CD14-positive monocyte (primary cell): ENCODE results near the gene FXYD2. TPM values are rescaled to one million over a fixed set of nuclear protein-coding genes. Genes with fewer than 3 reads are reported as not detected.

Experiments used
- DNase-seq, 3 donors: peaks; one replicate each; pipeline ENCODE4 v3.0.0-alpha.2; 2011 to 2022
- H2AFZ ChIP-seq: 2 replicates; pipeline ENCODE4 v1.6.0; 2012; ENCODE audit warnings: mild to moderate bottlenecking, low read depth, low read length, inconsistent platforms; ENCODE audit not compliant: insufficient read depth, poor library complexity, severe bottlenecking
- H3K27ac ChIP-seq, 2 donors: 1 replicate in 1 of 2; 2 replicates in 1 of 2; pipeline ENCODE4 v1.5.1; 2012 to 2013; ENCODE audit warnings: low read length in 2 of 2, control low read depth in 1 of 2, inconsistent platforms in 1 of 2, low read depth in 1 of 2, mild to moderate bottlenecking in 1 of 2
- H3K27me3 ChIP-seq, 2 donors: one replicate each; pipeline versions ENCODE4 v1.6.0 to v1.6.1; 2011 to 2013; ENCODE audit warnings: low read length in 2 of 2; ENCODE audit not compliant: control insufficient read depth in 2 of 2, insufficient read depth in 2 of 2
- H3K36me3 ChIP-seq, 2 donors: replicated peaks in 1 of 2; 1 replicate in 1 of 2; 2 replicates in 1 of 2; pipeline versions ENCODE4 v1.5.1 to v1.6.1; 2012 to 2013; ENCODE audit warnings: low read length in 2 of 2, control low read depth in 1 of 2, inconsistent platforms in 1 of 2, mild to moderate bottlenecking in 1 of 2; ENCODE audit not compliant: insufficient read depth in 2 of 2, control insufficient read depth in 1 of 2
- H3K4me1 ChIP-seq, 2 donors: 1 replicate in 1 of 2; 2 replicates in 1 of 2; pipeline versions ENCODE4 v1.5.1 to v1.6.1; 2012 to 2013; ENCODE audit warnings: low read length in 2 of 2, control low read depth in 1 of 2, inconsistent platforms in 1 of 2, mild to moderate bottlenecking in 1 of 2, moderate library complexity in 1 of 2; ENCODE audit not compliant: insufficient read depth in 2 of 2, control insufficient read depth in 1 of 2
- H3K4me2 ChIP-seq: replicated peaks from 2 replicates; pipeline ENCODE3; 2012; ENCODE audit warnings: low read length, moderate library complexity, mild to moderate bottlenecking; ENCODE audit not compliant: poor library complexity, severe bottlenecking; ENCODE audit errors: extremely low read depth
- H3K4me3 ChIP-seq, 3 experiments: fragments of 200-600 bp in 1 of 3; sonication (generic) in 1 of 3; replicated peaks in 1 of 3; 1 replicate in 2 of 3; 2 replicates in 1 of 3; pipeline ENCODE4 v1.5.1; 2011 to 2013; ENCODE audit warnings: low read length in 3 of 3, mild to moderate bottlenecking in 3 of 3, control low read depth in 2 of 3, low read depth in 2 of 3, inconsistent platforms in 1 of 3, moderate library complexity in 1 of 3
- H3K79me2 ChIP-seq: 2 replicates; pipeline ENCODE4 v1.6.0; 2012; ENCODE audit warnings: mild to moderate bottlenecking, control low read depth, inconsistent platforms, low read length, moderate library complexity; ENCODE audit not compliant: insufficient read depth
- H3K9ac ChIP-seq: 2 replicates; pipeline ENCODE4 v1.6.0; 2017; ENCODE audit warnings: low read length, mild to moderate bottlenecking; ENCODE audit not compliant: insufficient read depth, poor library complexity, severe bottlenecking
- H3K9me3 ChIP-seq, 2 donors: replicated peaks in 1 of 2; 1 replicate in 1 of 2; 2 replicates in 1 of 2; pipeline versions ENCODE4 v1.5.1 to v1.6.1; 2012 to 2013; ENCODE audit warnings: low read length in 2 of 2, control low read depth in 1 of 2; ENCODE audit not compliant: control insufficient read depth in 1 of 2, insufficient read depth in 1 of 2
- H4K20me1 ChIP-seq: 2 replicates; pipeline ENCODE4 v1.6.0; 2012; ENCODE audit warnings: mild to moderate bottlenecking, low read length, control low read depth, moderate library complexity; ENCODE audit not compliant: insufficient read depth
- H3K27ac Mint-ChIP-seq, 7 donors: one replicate each; pipeline ENCODE4 v1.8.0; 2020; ENCODE audit warnings: mild to moderate bottlenecking in 7 of 7, mixed read lengths in 7 of 7, moderate library complexity in 6 of 7, inconsistent platforms in 2 of 7
- H3K27me3 Mint-ChIP-seq, 3 donors: one replicate each; pipeline ENCODE4 v1.8.0; 2021 to 2022; ENCODE audit warnings: low read depth in 3 of 3, mild to moderate bottlenecking in 3 of 3, mixed read lengths in 3 of 3, moderate library complexity in 3 of 3, inconsistent platforms in 1 of 3
- H3K36me3 Mint-ChIP-seq, 2 donors: one replicate each; pipeline ENCODE4 v1.8.0; 2020; ENCODE audit warnings: mixed read lengths in 2 of 2, inconsistent platforms in 1 of 2, mild to moderate bottlenecking in 1 of 2
- H3K4me1 Mint-ChIP-seq: one replicate; pipeline ENCODE4 v1.8.0; 2020; ENCODE audit warnings: mild to moderate bottlenecking, mixed read lengths
- H3K4me3 Mint-ChIP-seq, 2 donors: one replicate each; pipeline ENCODE4 v1.8.0; 2020; ENCODE audit warnings: mild to moderate bottlenecking in 2 of 2, mixed read lengths in 2 of 2, moderate library complexity in 1 of 2
- H3K9me3 Mint-ChIP-seq, 7 donors: one replicate each; pipeline ENCODE4 v1.8.0; 2020 to 2022; ENCODE audit warnings: mixed read lengths in 7 of 7, mild to moderate bottlenecking in 6 of 7, moderate library complexity in 6 of 7, inconsistent platforms in 2 of 7
- WGBS: methylation state at CpG from one replicate; pipeline ENCODE4 v1.1.5; 2013; ENCODE audit warnings: missing lambda C conversion rate; ENCODE audit not compliant: insufficient coverage; 5-methylcytosine and 5-hydroxymethylcytosine counted together
- intact Hi-C, 2 donors: fragments of 100-400 bp; cut with micrococcal nuclease; formaldehyde crosslinking; loops; one replicate each; pipeline versions ENCODE4 v1.15.0 to v1.15.1; 2023
- polyA plus RNA-seq, 3 donors: library from polyadenylated mRNA; depleted of rRNA in 1 of 3; unstranded in 2 of 3; stranded (reverse) in 1 of 3; fragments of 300-500 nt in 2 of 3; fragments of >200 nt in 1 of 3; fragmentation: Illumina TruSeq in 2 of 3; gene quantifications; 1 replicate in 2 of 3; 2 replicates in 1 of 3; pipeline ENCODE4 v1.2.3, GENCODE V29; 2012 to 2021
- TF ChIP-seq, protein P1 (sequence below): fragments of 200-600 bp; IDR thresholded peaks from one replicate; pipeline ENCODE4 v1.8.0; 2022; ENCODE audit warnings: antibody characterized with exemption, mild to moderate bottlenecking

The FXYD2 gene
- polyA plus RNA-seq, 3 donors: 0.96 to 4.4 (median 2.5) TPM

DNA sequence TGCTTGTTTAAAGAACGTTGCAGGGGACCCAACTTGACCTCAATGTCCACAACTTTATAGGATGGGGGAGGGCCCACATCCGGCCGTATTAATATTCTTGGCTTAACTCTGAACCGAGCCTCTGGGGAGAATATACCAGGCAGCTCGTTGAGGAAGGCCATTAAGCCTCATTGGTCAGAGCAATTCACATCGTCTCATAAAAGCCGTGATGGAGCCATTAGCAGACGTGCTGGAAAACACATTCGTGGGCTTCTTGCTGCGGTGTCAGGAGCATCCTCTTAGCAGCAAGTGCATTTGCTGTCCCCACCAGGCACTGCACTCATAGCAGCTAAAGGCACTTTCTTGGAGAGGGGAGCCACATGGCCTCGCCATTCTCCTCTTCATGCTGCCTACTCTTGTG, 42.4 kb downstream of the FXYD2 start:
- peaks cover 22 to 28% (median 23%) of the 10 kb centered on the region in 3 donors for H3K27me3 Mint-ChIP-seq
- peaks cover 0 to 2% (median 0%) of the 10 kb centered on the region in 7 donors for H3K9me3 Mint-ChIP-seq
- no peak for DNase-seq
- Histone ChIP-seq H3K4me1 (no peaks in the 10 kb centered on the region), H3K4me3 (no peak overlapping the region), H3K27ac (no peak overlapping the region), H3K9me3 (no peaks in the 10 kb centered on the region), H3K79me2 (no peaks in the 10 kb centered on the region), H2AFZ (no peak overlapping the region), H3K9ac (no peak overlapping the region), H3K36me3 (no peaks in the 10 kb centered on the region), H3K27me3 (peaks cover 0 to 10% of the 10 kb centered on the region in 2 donors), H3K4me2 (no peak overlapping the region), H4K20me1 (no peaks in the 10 kb centered on the region)
- no peak overlapping the region for H3K27ac Mint-ChIP-seq
- H3K4me3 Mint-ChIP-seq: no peak overlapping the region
- H3K36me3 Mint-ChIP-seq: no peaks in the 10 kb centered on the region
- TF ChIP-seq, protein P1, sequence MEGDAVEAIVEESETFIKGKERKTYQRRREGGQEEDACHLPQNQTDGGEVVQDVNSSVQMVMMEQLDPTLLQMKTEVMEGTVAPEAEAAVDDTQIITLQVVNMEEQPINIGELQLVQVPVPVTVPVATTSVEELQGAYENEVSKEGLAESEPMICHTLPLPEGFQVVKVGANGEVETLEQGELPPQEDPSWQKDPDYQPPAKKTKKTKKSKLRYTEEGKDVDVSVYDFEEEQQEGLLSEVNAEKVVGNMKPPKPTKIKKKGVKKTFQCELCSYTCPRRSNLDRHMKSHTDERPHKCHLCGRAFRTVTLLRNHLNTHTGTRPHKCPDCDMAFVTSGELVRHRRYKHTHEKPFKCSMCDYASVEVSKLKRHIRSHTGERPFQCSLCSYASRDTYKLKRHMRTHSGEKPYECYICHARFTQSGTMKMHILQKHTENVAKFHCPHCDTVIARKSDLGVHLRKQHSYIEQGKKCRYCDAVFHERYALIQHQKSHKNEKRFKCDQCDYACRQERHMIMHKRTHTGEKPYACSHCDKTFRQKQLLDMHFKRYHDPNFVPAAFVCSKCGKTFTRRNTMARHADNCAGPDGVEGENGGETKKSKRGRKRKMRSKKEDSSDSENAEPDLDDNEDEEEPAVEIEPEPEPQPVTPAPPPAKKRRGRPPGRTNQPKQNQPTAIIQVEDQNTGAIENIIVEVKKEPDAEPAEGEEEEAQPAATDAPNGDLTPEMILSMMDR: no peak
- 89% methylated on average over 10 of the region's 11 CpGs for WGBS
- H3K4me1 Mint-ChIP-seq: no peaks in the 10 kb centered on the region
- intact Hi-C loops: no loop called here

DNA sequence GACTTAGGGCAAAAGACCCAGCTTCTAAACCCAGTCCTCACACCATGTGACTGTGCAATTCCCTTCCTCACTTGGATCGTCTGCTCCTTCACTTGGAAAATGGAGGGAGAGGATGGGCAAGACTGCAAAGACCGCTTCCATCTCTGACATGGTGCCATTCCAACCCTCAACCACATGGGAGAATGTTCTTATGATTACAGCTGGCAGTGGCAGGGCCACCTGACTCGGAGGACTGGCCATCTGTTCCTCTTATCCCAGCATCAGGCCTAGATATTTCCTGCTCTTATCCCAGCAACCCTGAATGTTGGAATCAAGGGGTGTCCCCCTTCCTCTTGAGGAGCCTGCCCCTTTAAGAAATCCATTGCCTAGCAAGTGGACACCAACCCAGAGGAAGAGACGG, 42.9 kb downstream of the FXYD2 start:
- Histone ChIP-seq H3K27me3 (peaks cover 0 to 10% of the 10 kb centered on the region in 2 donors), H3K27ac (no peak overlapping the region), H3K9me3 (no peaks in the 10 kb centered on the region), H4K20me1 (no peaks in the 10 kb centered on the region), H3K4me3 (no peak overlapping the region), H3K79me2 (no peaks in the 10 kb centered on the region), H3K4me1 (no peaks in the 10 kb centered on the region), H2AFZ (no peak overlapping the region), H3K36me3 (no peaks in the 10 kb centered on the region), H3K4me2 (no peak overlapping the region), H3K9ac (no peak overlapping the region)
- H3K4me3 Mint-ChIP-seq: no peak overlapping the region
- H3K9me3 Mint-ChIP-seq: peaks cover 0 to 2% (median 0%) of the 10 kb centered on the region in 7 donors
- intact Hi-C loops: no loop called here
- no peak for DNase-seq
- peak overlapping the region in 1 of 7 donors; percentile 23 for H3K27ac Mint-ChIP-seq
- 100% methylated on average over 1 of the region's 4 CpGs for WGBS
- no peaks in the 10 kb centered on the region for H3K36me3 Mint-ChIP-seq
- H3K4me1 Mint-ChIP-seq: no peaks in the 10 kb centered on the region
- TF ChIP-seq, protein P1: no peak
- H3K27me3 Mint-ChIP-seq: peaks cover 24 to 32% (median 26%) of the 10 kb centered on the region in 3 donors
